Neural progenitor cell (in vitro differentiated cells): ENCODE data around the gene TMEM269. TPM values are rescaled to one million over a fixed set of nuclear protein-coding genes. Genes with fewer than 3 reads are reported as not detected.

Experiments
- DNase-seq: peaks from one replicate; pipeline ENCODE4 v3.0.0-alpha.2; 2016; ENCODE audit warnings: low spot score
- H2AFZ ChIP-seq: fragments of 200-600 bp; sonication (generic); replicated peaks from 2 replicates; pipeline ENCODE4 v1.6.1; 2016; ENCODE audit warnings: antibody characterized with exemption
- H3F3A ChIP-seq: fragments of 200-600 bp; sonication (generic); 2 replicates; pipeline ENCODE4 v1.6.1; 2016; ENCODE audit warnings: antibody characterized with exemption, low read depth
- H3K27ac ChIP-seq: fragments of 200-600 bp; sonication (generic); 2 replicates; pipeline ENCODE4 v1.5.1; 2016; ENCODE audit warnings: mild to moderate bottlenecking
- H3K27me3 ChIP-seq: fragments of 200-600 bp; sonication (generic); 2 replicates; pipeline ENCODE4 v1.6.1; 2016; ENCODE audit warnings: mild to moderate bottlenecking, moderate library complexity
- H3K36me3 ChIP-seq: fragments of 200-600 bp; sonication (generic); 2 replicates; pipeline ENCODE4 v1.5.1; 2016
- H3K4me1 ChIP-seq: fragments of 200-600 bp; sonication (generic); 2 replicates; pipeline ENCODE4 v1.6.1; 2016; ENCODE audit warnings: mixed run types
- H3K4me2 ChIP-seq: fragments of 200-600 bp; sonication (generic); 2 replicates; pipeline ENCODE4 v1.6.1; 2016
- H3K4me3 ChIP-seq: fragments of 200-600 bp; sonication (generic); 2 replicates; pipeline ENCODE4 v1.5.1; 2016
- H3K79me2 ChIP-seq: fragments of 200-600 bp; sonication (generic); 2 replicates; pipeline ENCODE4 v1.6.1; 2016; ENCODE audit warnings: low read depth
- H3K9ac ChIP-seq: fragments of 200-600 bp; sonication (generic); 2 replicates; pipeline ENCODE4 v1.6.1; 2016
- H3K9me3 ChIP-seq: fragments of 200-600 bp; sonication (generic); 2 replicates; pipeline ENCODE4 v1.5.1; 2016; ENCODE audit warnings: low read depth
- H4K20me1 ChIP-seq: fragments of 200-600 bp; sonication (generic); 2 replicates; pipeline ENCODE4 v1.6.1; 2016; ENCODE audit warnings: low read depth
- H3K27ac Mint-ChIP-seq: 3 replicates; pipeline ENCODE4 v1.8.0; 2021; ENCODE audit warnings: mixed read lengths
- H3K27me3 Mint-ChIP-seq: 2 replicates; pipeline ENCODE4 v1.8.0; 2022; ENCODE audit warnings: low read depth, mild to moderate bottlenecking, inconsistent platforms, moderate library complexity, mixed read lengths; ENCODE audit not compliant: insufficient read depth
- H3K36me3 Mint-ChIP-seq: 3 replicates; pipeline ENCODE4 v1.8.0; 2021; ENCODE audit warnings: mixed read lengths
- H3K4me1 Mint-ChIP-seq: 3 replicates; pipeline ENCODE4 v1.8.0; 2021; ENCODE audit warnings: mixed read lengths
- H3K4me3 Mint-ChIP-seq: 3 replicates; pipeline ENCODE4 v1.8.0; 2021; ENCODE audit warnings: mild to moderate bottlenecking, moderate library complexity, mixed read lengths
- H3K9me3 Mint-ChIP-seq: 3 replicates; pipeline ENCODE4 v1.8.0; 2020; ENCODE audit warnings: mixed read lengths
- EZH2 ChIP-seq: fragments of 200-600 bp; sonication (generic); IDR thresholded peaks from 2 replicates; pipeline ENCODE4 v1.6.1; 2017; ENCODE audit warnings: antibody characterized with exemption, mild to moderate bottlenecking, moderate library complexity
- EZH2phosphoT487 ChIP-seq: fragments of 200-600 bp; sonication (generic); IDR thresholded peaks from 2 replicates; pipeline ENCODE4 v1.6.1; 2017; ENCODE audit warnings: antibody characterized with exemption
- total RNA-seq: library from RNA; depleted of rRNA; stranded (reverse); fragments of >200 nt; gene quantifications from 2 replicates; pipeline ENCODE4 v1.2.3, GENCODE V29; 2015; ENCODE audit warnings: low replicate concordance
- TF ChIP-seq, protein P1 (sequence below): fragments of 200-600 bp; sonication (generic); IDR thresholded peaks from 2 replicates; pipeline ENCODE4 v1.5.1; 2017; ENCODE audit warnings: antibody characterized with exemption, mild to moderate bottlenecking

The TMEM269 gene
- total RNA-seq, 1 donor from 2014 or later, result 0.47 TPM

GRCh38 chr1:42774928-42775526 lies 9.8 kb upstream of the TMEM269 start:
- H3K4me1 ChIP-seq, result no peaks in the 10 kb centered on the region
- H3K27ac Mint-ChIP-seq, result no peak overlapping the region
- DNase-seq, result no peak
- no peaks in the 10 kb centered on the region for H3K9me3 Mint-ChIP-seq
- H3K9ac ChIP-seq, result no peak overlapping the region
- peaks cover 4% of the 10 kb centered on the region for H3F3A ChIP-seq
- no peak overlapping the region for H3K27ac ChIP-seq
- H4K20me1 ChIP-seq, result peaks cover 15% of the 10 kb centered on the region
- no peaks in the 10 kb centered on the region for H3K36me3 ChIP-seq
- H3K4me3 ChIP-seq, result no peak overlapping the region
- H3K79me2 ChIP-seq, result peaks cover 29% of the 10 kb centered on the region
- H3K9me3 ChIP-seq, result no peaks in the 10 kb centered on the region
- no peaks in the 10 kb centered on the region for H3K27me3 ChIP-seq
- peaks cover 34% of the 10 kb centered on the region for H3K36me3 Mint-ChIP-seq
- H3K4me3 Mint-ChIP-seq, result no peak overlapping the region
- no peak overlapping the region for H2AFZ ChIP-seq
- TF ChIP-seq, protein P1, sequence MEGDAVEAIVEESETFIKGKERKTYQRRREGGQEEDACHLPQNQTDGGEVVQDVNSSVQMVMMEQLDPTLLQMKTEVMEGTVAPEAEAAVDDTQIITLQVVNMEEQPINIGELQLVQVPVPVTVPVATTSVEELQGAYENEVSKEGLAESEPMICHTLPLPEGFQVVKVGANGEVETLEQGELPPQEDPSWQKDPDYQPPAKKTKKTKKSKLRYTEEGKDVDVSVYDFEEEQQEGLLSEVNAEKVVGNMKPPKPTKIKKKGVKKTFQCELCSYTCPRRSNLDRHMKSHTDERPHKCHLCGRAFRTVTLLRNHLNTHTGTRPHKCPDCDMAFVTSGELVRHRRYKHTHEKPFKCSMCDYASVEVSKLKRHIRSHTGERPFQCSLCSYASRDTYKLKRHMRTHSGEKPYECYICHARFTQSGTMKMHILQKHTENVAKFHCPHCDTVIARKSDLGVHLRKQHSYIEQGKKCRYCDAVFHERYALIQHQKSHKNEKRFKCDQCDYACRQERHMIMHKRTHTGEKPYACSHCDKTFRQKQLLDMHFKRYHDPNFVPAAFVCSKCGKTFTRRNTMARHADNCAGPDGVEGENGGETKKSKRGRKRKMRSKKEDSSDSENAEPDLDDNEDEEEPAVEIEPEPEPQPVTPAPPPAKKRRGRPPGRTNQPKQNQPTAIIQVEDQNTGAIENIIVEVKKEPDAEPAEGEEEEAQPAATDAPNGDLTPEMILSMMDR, result no peak
- TF ChIP-seq EZH2phosphoT487, result no peak
- TF ChIP-seq EZH2, result no peak
- peaks cover 3% of the 10 kb centered on the region for H3K4me1 Mint-ChIP-seq
- no peaks in the 10 kb centered on the region for H3K27me3 Mint-ChIP-seq
- no peak overlapping the region for H3K4me2 ChIP-seq

DNA sequence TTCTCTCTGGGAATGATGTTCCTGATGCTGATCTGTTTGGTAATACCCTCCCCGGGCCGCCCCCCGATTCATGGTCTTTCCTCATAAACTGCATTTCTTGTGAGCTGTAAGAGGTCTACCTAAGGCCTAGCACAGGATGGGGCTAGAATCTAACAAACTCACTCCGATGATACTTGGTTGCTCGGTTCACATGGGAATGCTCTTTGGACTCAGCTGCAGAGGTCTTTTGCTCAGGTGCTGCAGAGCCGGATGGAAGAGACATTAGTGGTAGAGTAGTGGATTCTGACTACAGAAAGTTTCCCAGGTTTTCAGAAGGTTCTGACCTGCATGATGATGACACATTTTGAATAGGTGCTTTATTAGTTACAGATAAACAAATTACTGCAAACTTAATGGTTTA lies 8.3 kb upstream of the TMEM269 start:
- no peaks in the 10 kb centered on the region for H3K9me3 Mint-ChIP-seq
- no peak for DNase-seq
- peaks cover 3% of the 10 kb centered on the region for H3K4me1 Mint-ChIP-seq
- no peak overlapping the region for H3K4me3 ChIP-seq
- H3K27ac ChIP-seq, result no peak overlapping the region
- no peaks in the 10 kb centered on the region for H3K4me1 ChIP-seq
- no peak overlapping the region for H3K4me3 Mint-ChIP-seq
- H2AFZ ChIP-seq, result no peak overlapping the region
- no peaks in the 10 kb centered on the region for H3K27me3 ChIP-seq
- H3K79me2 ChIP-seq, result peaks cover 15% of the 10 kb centered on the region
- no peak overlapping the region for H3K4me2 ChIP-seq
- peaks cover 13% of the 10 kb centered on the region for H4K20me1 ChIP-seq
- H3K9ac ChIP-seq, result no peak overlapping the region
- no peaks in the 10 kb centered on the region for H3K36me3 ChIP-seq
- peaks cover 37% of the 10 kb centered on the region for H3K36me3 Mint-ChIP-seq
- H3K27me3 Mint-ChIP-seq, result no peaks in the 10 kb centered on the region
- H3F3A ChIP-seq, result peaks cover 4% of the 10 kb centered on the region
- no peak overlapping the region for H3K27ac Mint-ChIP-seq
- no peak for TF ChIP-seq EZH2
- TF ChIP-seq EZH2phosphoT487, result no peak
- TF ChIP-seq, protein P1, result no peak
- no peaks in the 10 kb centered on the region for H3K9me3 ChIP-seq

DNA sequence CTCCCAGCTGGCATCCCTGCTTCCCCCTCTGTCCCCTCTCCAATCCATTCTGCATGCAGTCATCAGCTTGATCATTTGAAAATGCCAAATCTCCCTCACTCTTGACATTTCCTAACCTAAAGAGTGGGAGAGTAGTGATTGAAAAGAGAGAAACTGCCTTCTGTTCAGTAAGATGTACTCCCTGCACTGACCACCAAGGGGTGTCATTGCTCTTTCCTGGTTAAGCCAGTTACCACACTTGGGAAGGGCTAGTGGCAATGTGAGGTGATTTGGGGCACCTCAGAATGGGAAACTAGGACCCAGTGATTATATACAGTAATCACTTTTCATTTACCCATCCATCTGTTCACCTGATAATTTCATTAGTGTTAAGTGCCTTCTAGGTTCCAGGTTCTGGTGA lies 6.9 kb upstream of the TMEM269 start:
- Histone ChIP-seq H3K9me3 (no peaks in the 10 kb centered on the region), H3K4me1 (no peaks in the 10 kb centered on the region), H3K36me3 (no peaks in the 10 kb centered on the region), H3K9ac (no peak overlapping the region), H3K27me3 (no peaks in the 10 kb centered on the region), H2AFZ (no peak overlapping the region), H3K4me3 (no peak overlapping the region), H4K20me1 (peaks cover 6% of the 10 kb centered on the region), H3K4me2 (no peak overlapping the region), H3F3A (peaks cover 4% of the 10 kb centered on the region), H3K79me2 (peaks cover 1% of the 10 kb centered on the region), H3K27ac (no peak overlapping the region)
- Mint-ChIP-seq H3K27me3 (no peaks in the 10 kb centered on the region), H3K9me3 (no peaks in the 10 kb centered on the region), H3K36me3 (peaks cover 40% of the 10 kb centered on the region), H3K4me1 (no peaks in the 10 kb centered on the region), H3K4me3 (no peak overlapping the region), H3K27ac (no peak overlapping the region)
- no peak for TF ChIP-seq EZH2phosphoT487
- TF ChIP-seq, protein P1, result peak; percentile 84
- DNase-seq, result peak; percentile 72
